Measurements from ENCODE around the gene OSBPL8.

Gene OSBPL8

GRCh38 chr12:76428117-76428516 is 131.5 kb downstream of the OSBPL8 start:
- peaks cover 18% of the 10 kb centered on the region for H3K9me3 ChIP-seq (ENCODE audit: severe bottlenecking)
- H3K27me3 ChIP-seq (ENCODE audit: insufficient read depth, poor library complexity, severe bottlenecking) = no peaks in the 10 kb centered on the region
- no peak overlapping the region for H3K4me3 ChIP-seq (ENCODE audit: severe bottlenecking)
- ATAC-seq (ENCODE audit: low read depth) = no peak
- no peaks in the 10 kb centered on the region; the same call in 1 of the 2 replicates for H3K36me3 ChIP-seq (ENCODE audit: low read depth)
- H3K27ac ChIP-seq (ENCODE audit: poor library complexity, severe bottlenecking) = no peak overlapping the region
- H3K4me1 ChIP-seq (ENCODE audit: insufficient read depth, poor library complexity, severe bottlenecking) = no peaks in the 10 kb centered on the region
- TF ChIP-seq CTCF (IDR thresholded peaks at IDR 0.05; ENCODE audit: poor library complexity, severe bottlenecking) = no peak
- DNase-seq (ENCODE audit: low spot score) = no peak

- no peaks in the 10 kb centered on the region; the same call in 1 of the 2 replicates for H3K36me3 ChIP-seq (ENCODE audit: low read depth)
- no peaks in the 10 kb centered on the region for H3K27me3 ChIP-seq (ENCODE audit: insufficient read depth, poor library complexity, severe bottlenecking)
- TF ChIP-seq CTCF (IDR thresholded peaks at IDR 0.05; ENCODE audit: poor library complexity, severe bottlenecking) = no peak
- H3K9me3 ChIP-seq (ENCODE audit: severe bottlenecking) = peaks cover 12% of the 10 kb centered on the region
- H3K4me1 ChIP-seq (ENCODE audit: insufficient read depth, poor library complexity, severe bottlenecking) = no peaks in the 10 kb centered on the region
- no peak for DNase-seq (ENCODE audit: low spot score)
- H3K4me3 ChIP-seq (ENCODE audit: severe bottlenecking) = no peak overlapping the region
- no peak overlapping the region for H3K27ac ChIP-seq (ENCODE audit: poor library complexity, severe bottlenecking)
- ATAC-seq (ENCODE audit: low read depth) = no peak
Measured at GRCh38 chr12:76426160-76426559, 133.4 kb downstream of the OSBPL8 start.

GRCh38 chr12:76424941-76425340 is 134.6 kb downstream of the OSBPL8 start:
- no peak for ATAC-seq (ENCODE audit: low read depth)
- H3K27ac ChIP-seq (ENCODE audit: poor library complexity, severe bottlenecking) = no peak overlapping the region
- no peak for TF ChIP-seq CTCF (IDR thresholded peaks at IDR 0.05; ENCODE audit: poor library complexity, severe bottlenecking)

GRCh38 chr12:76422543-76423438 is 136.8 kb downstream of the OSBPL8 start:
- H3K4me3 ChIP-seq (ENCODE audit: severe bottlenecking) = no peak overlapping the region
- H3K4me1 ChIP-seq (ENCODE audit: insufficient read depth, poor library complexity, severe bottlenecking) = no peaks in the 10 kb centered on the region
- ATAC-seq (ENCODE audit: low read depth) (no peak), DNase-seq (ENCODE audit: low spot score) (no peak)
- peaks cover 12% of the 10 kb centered on the region for H3K9me3 ChIP-seq (ENCODE audit: severe bottlenecking)
- no peaks in the 10 kb centered on the region for H3K36me3 ChIP-seq (ENCODE audit: low read depth)
- no peaks in the 10 kb centered on the region for H3K27me3 ChIP-seq (ENCODE audit: insufficient read depth, poor library complexity, severe bottlenecking)
- H3K27ac ChIP-seq (ENCODE audit: poor library complexity, severe bottlenecking) = no peak overlapping the region
- no peak for TF ChIP-seq CTCF (IDR thresholded peaks at IDR 0.05; ENCODE audit: poor library complexity, severe bottlenecking)

More at GRCh38 chr12:76424941-76425340, 134.6 kb downstream of the OSBPL8 start:
- DNase-seq (ENCODE audit: low spot score) = no peak
- Histone ChIP-seq H3K9me3 (ENCODE audit: severe bottlenecking) (peaks cover 12% of the 10 kb centered on the region), H3K36me3 (ENCODE audit: low read depth) (no peaks in the 10 kb centered on the region), H3K4me1 (ENCODE audit: insufficient read depth, poor library complexity, severe bottlenecking) (no peaks in the 10 kb centered on the region), H3K4me3 (ENCODE audit: severe bottlenecking) (no peak overlapping the region), H3K27me3 (ENCODE audit: insufficient read depth, poor library complexity, severe bottlenecking) (no peaks in the 10 kb centered on the region)

DNA sequence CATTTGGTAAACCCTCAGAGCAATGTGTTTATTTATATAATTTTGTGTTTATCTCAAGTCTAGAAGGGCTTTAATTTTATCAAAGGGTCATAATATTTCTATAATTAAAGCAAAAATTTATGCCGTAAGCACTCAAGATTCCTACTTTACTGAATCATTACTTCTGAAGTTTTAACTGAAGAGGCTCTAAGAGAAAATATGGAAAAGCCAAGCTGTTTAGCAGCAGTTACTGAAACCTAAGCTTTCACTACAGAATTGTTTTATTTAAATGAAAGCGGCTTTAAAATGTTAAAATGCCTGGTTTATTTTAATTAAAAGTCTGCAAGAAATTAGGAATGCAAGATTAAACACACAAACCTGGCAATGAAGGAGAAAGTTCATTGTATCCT is 137.4 kb downstream of the OSBPL8 start:
- Histone ChIP-seq H3K4me1 (ENCODE audit: insufficient read depth, poor library complexity, severe bottlenecking) (no peaks in the 10 kb centered on the region), H3K27me3 (ENCODE audit: insufficient read depth, poor library complexity, severe bottlenecking) (no peaks in the 10 kb centered on the region), H3K27ac (ENCODE audit: poor library complexity, severe bottlenecking) (no peak overlapping the region), H3K36me3 (ENCODE audit: low read depth) (no peaks in the 10 kb centered on the region), H3K9me3 (ENCODE audit: severe bottlenecking) (peaks cover 12% of the 10 kb centered on the region), H3K4me3 (ENCODE audit: severe bottlenecking) (no peak overlapping the region)
- ATAC-seq (ENCODE audit: low read depth) = no peak
- DNase-seq (ENCODE audit: low spot score) = no peak
- no peak for TF ChIP-seq CTCF (IDR thresholded peaks at IDR 0.05; ENCODE audit: poor library complexity, severe bottlenecking)

Data from RWPE2 (cell line).